Non-pigmented ciliary epithelial cell (primary cell): ENCODE results near the gene SRP14.
"Not testable (repeated sequence)": the region's sequence is repeated elsewhere in the genome, so short reads cannot be mapped to it uniquely, and the experiment has no call there.

Source experiments
- DNase-seq: peaks from one replicate; pipeline ENCODE4 v3.0.0-alpha.2; 2010; ENCODE audit warnings: low read depth

The SRP14 gene

GRCh38 chr15:40050788-40051470, 11.9 kb upstream of the SRP14 start:
- DNase-seq: no peak

GRCh38 chr15:40048926-40049475, 10.0 kb upstream of the SRP14 start:
- no peak for DNase-seq

GRCh38 chr15:40048211-40048792, 9.3 kb upstream of the SRP14 start:
- DNase-seq: no peak

GRCh38 chr15:40047415-40048210, 8.6 kb upstream of the SRP14 start:
- DNase-seq: no peak

- DNase-seq: no peak
These were observed 7.9 kb upstream of the SRP14 start for GRCh38 chr15:40046721-40047414.

GRCh38 chr15:40045572-40046217, 6.7 kb upstream of the SRP14 start:
- DNase-seq: no peak

GRCh38 chr15:40044717-40045571, 6.0 kb upstream of the SRP14 start:
- no peak for DNase-seq

GRCh38 chr15:40043927-40044716, 5.1 kb upstream of the SRP14 start:
- DNase-seq: no peak

GRCh38 chr15:40042791-40043320, 3.9 kb upstream of the SRP14 start:
- no peak for DNase-seq

- DNase-seq: no peak
These were observed 1.8 kb upstream of the SRP14 start for GRCh38 chr15:40040770-40041169.

GRCh38 chr15:40040293-40040635, 1.3 kb upstream of the SRP14 start:
- no peak for DNase-seq

- no peak for DNase-seq
These were observed 725 bp downstream of the SRP14 start for GRCh38 chr15:40038275-40038637.

GRCh38 chr15:40037721-40038120, 1.3 kb downstream of the SRP14 start:
- DNase-seq: no peak

- not testable (repeated sequence) for DNase-seq
These were observed 3.8 kb downstream of the SRP14 start for GRCh38 chr15:40035182-40035581.

- no peak for DNase-seq
These were observed 4.6 kb downstream of the SRP14 start for GRCh38 chr15:40034186-40034946.

- no peak for DNase-seq
These were observed 6.7 kb downstream of the SRP14 start for GRCh38 chr15:40032125-40032839.

- no peak for DNase-seq
These were observed 7.7 kb downstream of the SRP14 start for GRCh38 chr15:40031300-40031699.
